SK-N-MC (cell line): ENCODE data around the gene IQCN.

Experiments used
- DNase-seq: peaks from one replicate; pipeline ENCODE4 v3.0.0-alpha.2; 2011; ENCODE audit warnings: low read depth, low spot score
- H3K27ac ChIP-seq: fragments of 200-600 bp; sonication (generic); 2 replicates; pipeline ENCODE4 v1.5.1; 2016; ENCODE audit warnings: mixed run types
- H3K36me3 ChIP-seq: fragments of 200-600 bp; sonication (generic); 2 replicates; pipeline ENCODE4 v1.6.1; 2017; ENCODE audit warnings: antibody characterized with exemption, low read length, mixed read lengths; ENCODE audit not compliant: insufficient read depth
- H3K4me3 ChIP-seq: fragments of 200-600 bp; sonication (generic); 2 replicates; pipeline ENCODE4 v1.5.1; 2016
- H3K9ac ChIP-seq: fragments of 200-600 bp; sonication (generic); 2 replicates; pipeline ENCODE4 v1.8.0; 2017; ENCODE audit warnings: mixed run types, mixed read lengths; ENCODE audit not compliant: insufficient read length
- H3K9me3 ChIP-seq: fragments of 200-600 bp; sonication (generic); 2 replicates; pipeline ENCODE4 v1.6.1; 2017; ENCODE audit warnings: low read depth, mild to moderate bottlenecking, antibody characterized with exemption, low read length, moderate library complexity, mixed read lengths
- EZH2 ChIP-seq: fragments of 200-600 bp; sonication (generic); IDR thresholded peaks from one replicate; pipeline ENCODE4 v1.6.1; 2017; ENCODE audit warnings: antibody characterized with exemption
- FOXP2 ChIP-seq: optimal IDR thresholded peaks from 2 replicates; pipeline ENCODE3; 2011; ENCODE audit warnings: mild to moderate bottlenecking, moderate library complexity; ENCODE audit not compliant: insufficient read depth; ENCODE audit errors: extremely low read length, control extremely low read depth
- POLR2AphosphoS5 ChIP-seq: IDR thresholded peaks from 2 replicates; pipeline ENCODE4 v1.6.1; 2012; ENCODE audit warnings: mild to moderate bottlenecking, low read depth, low read length, borderline replicate concordance

IQCN gene

DNA sequence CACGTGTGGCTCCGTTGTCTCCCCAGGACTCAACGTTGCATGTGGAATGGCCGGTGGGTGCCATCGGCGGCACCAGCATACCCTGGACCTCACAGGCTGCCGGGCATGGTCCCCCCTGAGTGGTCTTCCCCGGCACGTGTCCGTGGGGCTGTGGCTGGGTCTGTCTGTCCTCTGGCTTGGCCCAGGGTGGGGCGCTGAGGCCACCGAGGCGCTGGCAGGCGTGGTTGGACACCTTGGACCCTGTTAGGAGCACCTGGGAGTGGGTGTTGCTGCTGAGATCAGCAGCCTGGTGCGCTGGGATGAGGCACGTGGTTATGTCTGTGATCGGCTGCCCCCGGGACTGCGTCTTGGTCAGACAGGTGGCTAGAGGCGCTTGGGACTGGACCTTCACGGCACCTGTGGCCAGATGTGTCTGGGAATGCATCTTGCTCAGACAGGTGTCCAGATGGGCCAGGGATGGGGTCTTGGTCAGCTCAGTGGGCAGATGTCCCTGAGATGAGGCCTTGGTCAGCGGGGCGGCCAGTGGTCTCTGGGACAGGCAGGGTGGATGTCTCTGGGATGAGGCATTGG, 9.2 kb downstream of the IQCN start:
- TF ChIP-seq FOXP2 (no peak), POLR2AphosphoS5 (no peak), EZH2 (no peak)
- Histone ChIP-seq H3K4me3 (no peak overlapping the region), H3K9ac (no peak overlapping the region), H3K27ac (no peak overlapping the region), H3K9me3 (no peaks in the 10 kb centered on the region), H3K36me3 (no peaks in the 10 kb centered on the region)
- no peak for DNase-seq

GRCh38 chr19:18264137-18264854, 10.0 kb downstream of the IQCN start:
- H3K4me3 ChIP-seq = no peak overlapping the region
- H3K9me3 ChIP-seq = no peaks in the 10 kb centered on the region
- no peak overlapping the region for H3K9ac ChIP-seq
- TF ChIP-seq EZH2 (no peak), FOXP2 (no peak), POLR2AphosphoS5 (no peak)
- H3K27ac ChIP-seq = no peak overlapping the region
- H3K36me3 ChIP-seq = no peaks in the 10 kb centered on the region
- DNase-seq = no peak

DNA sequence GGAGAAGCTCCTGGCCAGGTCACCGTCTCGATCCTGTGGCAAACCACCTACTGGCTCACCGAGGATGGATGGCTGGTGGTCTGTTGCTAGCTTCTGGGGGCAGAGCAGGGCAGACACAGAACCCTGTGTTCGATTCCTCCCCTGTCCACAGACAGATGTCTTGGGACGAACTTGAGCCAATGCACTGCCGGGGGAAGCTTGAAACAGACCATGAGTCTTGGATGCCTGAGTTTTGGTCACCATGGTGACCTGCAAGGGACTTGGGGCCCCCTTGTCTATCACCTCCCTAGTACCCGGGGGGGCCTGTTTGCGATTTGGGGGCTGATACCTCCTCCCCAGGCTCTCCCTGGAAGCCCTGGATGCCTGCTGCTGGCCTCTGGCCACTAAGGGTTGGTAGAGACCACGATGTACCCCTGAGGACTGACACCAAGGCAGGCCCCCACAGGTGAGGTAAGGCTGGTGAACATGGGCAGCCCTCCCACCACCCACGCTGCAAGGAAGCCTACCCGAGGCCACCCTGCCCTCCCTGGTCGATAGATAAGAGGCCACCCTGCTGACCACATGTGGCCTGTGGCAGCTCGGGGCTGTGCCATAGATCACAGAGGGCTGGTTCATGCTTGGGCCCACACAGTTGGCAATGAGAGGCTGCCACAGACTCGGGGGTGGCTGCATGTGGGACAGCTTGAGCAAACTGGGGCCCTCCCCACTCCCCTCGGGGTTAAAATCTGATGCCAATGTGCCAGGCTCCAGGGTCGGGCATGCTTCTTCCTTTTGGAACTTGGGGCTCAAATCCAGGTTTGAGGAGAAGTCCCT, 10.7 kb downstream of the IQCN start:
- Histone ChIP-seq H3K27ac (no peak overlapping the region), H3K9ac (no peak overlapping the region), H3K9me3 (no peaks in the 10 kb centered on the region), H3K36me3 (no peaks in the 10 kb centered on the region), H3K4me3 (no peak overlapping the region)
- DNase-seq = no peak
- TF ChIP-seq FOXP2 (no peak), POLR2AphosphoS5 (no peak), EZH2 (no peak)

GRCh38 chr19:18262917-18263316, 11.3 kb downstream of the IQCN start:
- Histone ChIP-seq H3K9me3 (no peaks in the 10 kb centered on the region), H3K36me3 (no peaks in the 10 kb centered on the region), H3K4me3 (no peak overlapping the region), H3K9ac (no peak overlapping the region), H3K27ac (no peak overlapping the region)
- DNase-seq = no peak
- TF ChIP-seq EZH2 = no peak
- no peak for TF ChIP-seq POLR2AphosphoS5

- Histone ChIP-seq H3K27ac (no peak overlapping the region), H3K36me3 (no peaks in the 10 kb centered on the region), H3K9ac (no peak overlapping the region), H3K9me3 (no peaks in the 10 kb centered on the region), H3K4me3 (no peak overlapping the region)
- DNase-seq = no peak
- TF ChIP-seq FOXP2 (no peak), POLR2AphosphoS5 (no peak), EZH2 (no peak)
Observed at GRCh38 chr19:18262144-18262543, 12.1 kb downstream of the IQCN start.

DNA sequence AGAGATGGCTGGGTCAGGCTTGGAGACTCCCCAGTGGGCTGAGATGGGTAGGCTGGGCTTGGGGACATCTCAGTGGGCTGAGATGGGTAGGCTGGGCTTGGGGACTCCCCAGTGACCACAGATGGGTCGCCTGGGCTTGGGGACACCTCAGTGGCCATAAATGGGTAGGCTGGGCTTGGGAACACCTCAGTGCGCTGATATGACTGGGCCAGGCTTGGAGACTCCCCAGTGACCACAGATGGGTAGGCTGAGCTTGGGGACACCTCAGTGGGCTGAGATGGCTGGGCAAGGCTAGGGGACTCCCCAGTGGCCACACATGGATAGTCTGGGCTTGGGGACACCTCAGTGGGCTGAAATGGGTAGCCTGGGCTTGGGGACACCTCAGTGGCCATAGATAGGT, 12.8 kb downstream of the IQCN start:
- Histone ChIP-seq H3K9me3 (no peaks in the 10 kb centered on the region), H3K27ac (no peak overlapping the region), H3K9ac (no peak overlapping the region), H3K36me3 (no peaks in the 10 kb centered on the region), H3K4me3 (no peak overlapping the region)
- TF ChIP-seq EZH2 (no peak), FOXP2 (no peak), POLR2AphosphoS5 (no peak)
- DNase-seq = no peak

DNA sequence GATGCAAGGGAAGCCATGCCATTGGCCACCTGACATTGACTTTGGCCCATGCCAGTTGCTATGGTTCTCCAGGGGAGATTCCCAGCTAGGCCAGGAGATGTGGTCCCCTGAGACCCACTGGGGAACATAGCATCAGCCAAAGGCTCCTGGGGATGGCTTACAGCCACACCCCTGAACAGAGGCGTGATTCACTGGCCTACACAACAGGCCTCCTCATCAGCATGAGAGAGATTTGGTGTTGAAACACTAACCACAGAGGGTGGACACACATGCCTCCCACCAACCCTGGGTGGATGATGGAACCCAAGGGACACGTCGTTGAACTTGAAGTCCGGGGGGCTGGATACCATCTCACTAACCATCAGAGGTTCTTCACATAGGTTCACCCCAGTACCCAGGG, 14.4 kb downstream of the IQCN start:
- Histone ChIP-seq H3K9ac (no peak overlapping the region), H3K36me3 (no peaks in the 10 kb centered on the region), H3K4me3 (no peak overlapping the region), H3K9me3 (no peaks in the 10 kb centered on the region), H3K27ac (no peak overlapping the region)
- DNase-seq = no peak
- no peak for TF ChIP-seq FOXP2
- TF ChIP-seq EZH2 = no peak
- no peak for TF ChIP-seq POLR2AphosphoS5

DNA sequence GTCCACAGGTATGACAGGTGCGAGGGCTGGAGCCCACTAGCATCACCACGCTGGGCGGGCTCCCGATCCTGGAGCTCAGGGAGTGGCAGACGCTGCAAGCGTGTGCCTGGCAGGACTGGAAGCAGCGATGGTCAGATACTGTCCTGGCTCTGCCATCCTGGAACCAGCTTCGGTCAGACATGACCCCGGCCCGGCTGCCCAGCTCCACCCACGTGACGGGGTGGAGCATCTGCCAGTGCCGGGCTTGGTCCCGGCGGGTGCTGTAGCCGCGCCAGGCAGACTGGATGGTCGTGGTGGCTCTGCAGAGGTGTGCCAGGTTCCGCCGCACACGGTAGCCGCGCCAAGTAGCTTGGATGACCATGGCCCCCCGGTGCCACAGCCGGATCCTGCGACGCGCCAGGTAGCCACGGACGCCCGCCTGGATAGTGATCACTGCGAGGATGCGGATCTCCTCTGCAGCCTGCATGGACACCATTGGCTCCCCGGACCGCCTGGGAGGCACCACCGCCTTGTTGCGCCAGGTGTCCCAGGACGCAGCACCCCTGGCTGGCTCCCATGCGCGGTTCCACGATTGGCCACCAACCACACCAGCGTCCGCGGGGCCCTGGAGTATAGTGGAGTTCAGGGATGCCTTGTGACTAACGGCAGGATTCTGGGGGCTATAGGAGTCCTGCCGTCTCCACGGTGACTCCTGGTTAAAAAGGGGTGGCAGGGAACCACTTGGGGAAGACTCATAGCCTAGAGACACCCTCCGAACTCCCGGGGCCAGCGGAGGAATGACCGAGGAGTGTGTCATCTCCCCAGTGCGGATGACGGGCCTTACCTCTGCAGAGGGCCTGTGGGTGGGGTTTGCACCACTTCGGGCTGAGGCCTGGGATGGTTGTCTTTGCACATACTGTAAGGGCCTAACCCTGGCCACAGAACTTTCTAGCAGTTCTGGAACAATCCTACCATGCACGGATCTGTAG, 16.5 kb downstream of the IQCN start:
- H3K9ac ChIP-seq = no peak overlapping the region
- DNase-seq = no peak
- H3K36me3 ChIP-seq = no peaks in the 10 kb centered on the region
- H3K4me3 ChIP-seq = no peak overlapping the region
- TF ChIP-seq POLR2AphosphoS5 (no peak), EZH2 (no peak), FOXP2 (no peak)
- no peak overlapping the region for H3K27ac ChIP-seq
- H3K9me3 ChIP-seq = no peaks in the 10 kb centered on the region
